PFSK-1 (cell line): ENCODE measurements around the gene CPA4. TPM values are rescaled to one million over a fixed set of nuclear protein-coding genes. Genes with fewer than 3 reads are reported as not detected.

Source experiments
- FOXP2 ChIP-seq: optimal IDR thresholded peaks from 2 replicates; pipeline ENCODE3; 2011; ENCODE audit warnings: borderline replicate concordance, control low read depth, inconsistent platforms; ENCODE audit not compliant: insufficient read depth; ENCODE audit errors: extremely low read length, extremely low read depth
- POLR2AphosphoS5 ChIP-seq: IDR thresholded peaks from 2 replicates; pipeline ENCODE4 v1.6.1; 2012; ENCODE audit warnings: low read depth, mild to moderate bottlenecking, control low read depth, low read length, moderate library complexity
- SIN3A ChIP-seq: IDR thresholded peaks from 2 replicates; pipeline ENCODE4 v1.6.1; 2012; ENCODE audit warnings: mild to moderate bottlenecking, low read length, moderate library complexity, borderline replicate concordance; ENCODE audit not compliant: insufficient read depth
- TAF1 ChIP-seq: IDR thresholded peaks from 2 replicates; pipeline ENCODE4 v1.6.1; 2012; ENCODE audit warnings: low read length, control low read depth, borderline replicate concordance; ENCODE audit not compliant: insufficient read depth
- polyA plus RNA-seq: library from polyadenylated mRNA; unstranded; fragments of >200 nt; gene quantifications from one replicate; pipeline ENCODE4 v1.2.1, GENCODE V29; 2012; ENCODE audit warnings: low read depth, missing spikeins; ENCODE audit not compliant: insufficient read length
- TF ChIP-seq, protein P1 (sequence below), 2 experiments: IDR thresholded peaks; 2 replicates each; pipeline versions ENCODE4 v1.6.1 to v1.8.0; 2011 to 2012; ENCODE audit warnings: low read depth in 2 of 2, low read length in 2 of 2, control low read depth in 1 of 2, inconsistent platforms in 1 of 2, mild to moderate bottlenecking in 1 of 2, moderate library complexity in 1 of 2; ENCODE audit not compliant: insufficient read depth in 1 of 2

CPA4 gene, protein sequence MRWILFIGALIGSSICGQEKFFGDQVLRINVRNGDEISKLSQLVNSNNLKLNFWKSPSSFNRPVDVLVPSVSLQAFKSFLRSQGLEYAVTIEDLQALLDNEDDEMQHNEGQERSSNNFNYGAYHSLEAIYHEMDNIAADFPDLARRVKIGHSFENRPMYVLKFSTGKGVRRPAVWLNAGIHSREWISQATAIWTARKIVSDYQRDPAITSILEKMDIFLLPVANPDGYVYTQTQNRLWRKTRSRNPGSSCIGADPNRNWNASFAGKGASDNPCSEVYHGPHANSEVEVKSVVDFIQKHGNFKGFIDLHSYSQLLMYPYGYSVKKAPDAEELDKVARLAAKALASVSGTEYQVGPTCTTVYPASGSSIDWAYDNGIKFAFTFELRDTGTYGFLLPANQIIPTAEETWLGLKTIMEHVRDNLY
- polyA plus RNA-seq: not detected

GRCh38 chr7:130292682-130293257 lies at the start of gene CPA4:
CPA4 (plus strand) TSS chr7:130293161; CDS start chr7:130293181, 20 bp downstream.
- TF ChIP-seq TAF1: no peak
- TF ChIP-seq FOXP2: no peak
- no peak for TF ChIP-seq POLR2AphosphoS5
- no peak for TF ChIP-seq SIN3A
- TF ChIP-seq, protein P1, sequence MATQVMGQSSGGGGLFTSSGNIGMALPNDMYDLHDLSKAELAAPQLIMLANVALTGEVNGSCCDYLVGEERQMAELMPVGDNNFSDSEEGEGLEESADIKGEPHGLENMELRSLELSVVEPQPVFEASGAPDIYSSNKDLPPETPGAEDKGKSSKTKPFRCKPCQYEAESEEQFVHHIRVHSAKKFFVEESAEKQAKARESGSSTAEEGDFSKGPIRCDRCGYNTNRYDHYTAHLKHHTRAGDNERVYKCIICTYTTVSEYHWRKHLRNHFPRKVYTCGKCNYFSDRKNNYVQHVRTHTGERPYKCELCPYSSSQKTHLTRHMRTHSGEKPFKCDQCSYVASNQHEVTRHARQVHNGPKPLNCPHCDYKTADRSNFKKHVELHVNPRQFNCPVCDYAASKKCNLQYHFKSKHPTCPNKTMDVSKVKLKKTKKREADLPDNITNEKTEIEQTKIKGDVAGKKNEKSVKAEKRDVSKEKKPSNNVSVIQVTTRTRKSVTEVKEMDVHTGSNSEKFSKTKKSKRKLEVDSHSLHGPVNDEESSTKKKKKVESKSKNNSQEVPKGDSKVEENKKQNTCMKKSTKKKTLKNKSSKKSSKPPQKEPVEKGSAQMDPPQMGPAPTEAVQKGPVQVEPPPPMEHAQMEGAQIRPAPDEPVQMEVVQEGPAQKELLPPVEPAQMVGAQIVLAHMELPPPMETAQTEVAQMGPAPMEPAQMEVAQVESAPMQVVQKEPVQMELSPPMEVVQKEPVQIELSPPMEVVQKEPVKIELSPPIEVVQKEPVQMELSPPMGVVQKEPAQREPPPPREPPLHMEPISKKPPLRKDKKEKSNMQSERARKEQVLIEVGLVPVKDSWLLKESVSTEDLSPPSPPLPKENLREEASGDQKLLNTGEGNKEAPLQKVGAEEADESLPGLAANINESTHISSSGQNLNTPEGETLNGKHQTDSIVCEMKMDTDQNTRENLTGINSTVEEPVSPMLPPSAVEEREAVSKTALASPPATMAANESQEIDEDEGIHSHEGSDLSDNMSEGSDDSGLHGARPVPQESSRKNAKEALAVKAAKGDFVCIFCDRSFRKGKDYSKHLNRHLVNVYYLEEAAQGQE (IDR thresholded peaks at IDR 0.05; ENCODE audit: insufficient read depth in 1 of 2, low read depth in 2 of 2, low read length in 2 of 2): no peak

- TF ChIP-seq SIN3A: no peak
- no peak for TF ChIP-seq POLR2AphosphoS5
- TF ChIP-seq, protein P1 (IDR thresholded peaks at IDR 0.05; ENCODE audit: insufficient read depth in 1 of 2, low read depth in 2 of 2, low read length in 2 of 2): no peak
- no peak for TF ChIP-seq FOXP2
- no peak for TF ChIP-seq TAF1
Observed at GRCh38 chr7:130254555-130254954, 38.4 kb upstream of the CPA4 start.

DNA sequence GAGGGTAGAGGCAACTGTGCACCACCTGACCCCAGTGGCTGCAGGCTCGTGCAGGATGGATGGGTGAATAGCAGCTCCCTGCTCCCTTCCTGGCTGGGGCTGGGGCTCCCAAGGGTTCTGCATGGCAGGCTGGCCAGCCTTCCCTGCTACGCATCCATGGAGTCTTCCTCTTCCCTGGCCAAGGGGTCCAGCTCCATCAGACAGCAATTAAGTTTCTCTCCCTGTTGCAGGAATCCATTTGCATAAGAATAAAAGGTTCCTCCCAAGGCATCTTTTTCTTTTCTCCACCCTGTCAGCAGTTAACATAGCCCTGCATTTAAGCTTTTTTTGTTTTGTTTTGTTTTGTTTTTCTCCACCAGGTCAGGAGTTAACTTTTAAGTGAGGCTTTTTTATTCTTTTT lies 36.3 kb upstream of the CPA4 start:
- TF ChIP-seq, protein P1 (IDR thresholded peaks at IDR 0.05; ENCODE audit: insufficient read depth in 1 of 2, low read depth in 2 of 2, low read length in 2 of 2): no peak
- no peak for TF ChIP-seq TAF1
- no peak for TF ChIP-seq SIN3A
- no peak for TF ChIP-seq FOXP2
- TF ChIP-seq POLR2AphosphoS5: no peak

- TF ChIP-seq FOXP2 (no peak), TAF1 (no peak), POLR2AphosphoS5 (no peak), SIN3A (no peak)
- TF ChIP-seq, protein P1 (IDR thresholded peaks at IDR 0.05; ENCODE audit: insufficient read depth in 1 of 2, low read depth in 2 of 2, low read length in 2 of 2): no peak
Observed at GRCh38 chr7:130258494-130259078, 34.4 kb upstream of the CPA4 start.
